GM19238 (cell line): ENCODE measurements around the gene PRCD.
"Not testable (repeated sequence)": the region's sequence is repeated elsewhere in the genome, so short reads cannot be mapped to it uniquely, and the experiment has no call there.

ENCODE experiments used
- DNase-seq: peaks from one replicate; pipeline ENCODE4 v3.0.0; 2011; ENCODE audit warnings: low spot score; ENCODE audit not compliant: insufficient read length

Gene PRCD

DNA sequence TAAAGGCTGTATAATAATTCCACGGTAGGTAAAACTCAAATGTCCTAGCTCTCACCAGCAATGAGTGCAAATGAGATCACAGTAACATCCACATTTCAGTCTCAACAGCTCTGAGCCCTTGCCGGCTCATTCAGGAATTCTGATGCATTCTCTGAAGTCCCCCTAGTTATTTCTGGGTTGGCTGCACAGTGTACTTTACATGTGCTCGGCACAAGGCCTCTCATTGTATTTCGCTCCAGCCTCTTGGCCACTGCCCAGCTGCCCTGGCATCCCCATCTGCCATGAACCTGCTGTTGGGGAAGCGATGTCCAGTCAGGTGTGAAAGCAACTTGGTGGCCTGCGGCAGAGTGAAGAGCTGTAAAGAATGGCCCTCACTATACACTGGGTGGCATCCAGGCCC lies 14.3 kb downstream of the PRCD start:
- no peak for DNase-seq

DNA sequence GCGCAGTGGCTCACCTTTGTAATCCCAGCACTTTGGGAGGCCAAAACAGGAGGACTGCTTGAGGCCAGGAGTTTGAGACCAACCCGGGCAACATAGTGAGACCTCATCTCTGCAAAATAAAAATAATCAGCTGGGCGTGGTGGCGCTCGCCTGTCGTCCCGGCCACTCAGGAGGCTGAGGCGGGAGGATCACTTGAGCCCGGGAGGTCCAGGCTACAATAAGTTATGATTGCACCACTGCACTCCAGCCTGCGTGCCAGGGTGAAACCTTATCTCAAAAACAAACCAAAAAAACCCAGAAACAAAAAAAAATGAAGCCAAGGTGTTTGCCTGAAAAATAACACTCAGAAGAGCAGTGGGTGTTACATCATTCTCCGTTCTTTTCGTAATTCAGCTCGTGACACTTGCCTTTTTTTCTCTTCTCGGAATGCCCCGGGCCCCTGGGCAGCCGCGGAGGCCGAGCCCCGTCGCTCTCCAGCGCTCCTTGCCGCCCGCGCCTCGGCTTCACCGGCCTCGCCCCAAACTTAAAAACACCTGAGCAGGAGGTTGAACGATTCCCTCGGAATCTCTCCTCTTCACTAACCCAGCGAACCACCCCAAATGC lies 17.0 kb downstream of the PRCD start:
- no peak for DNase-seq

DNA sequence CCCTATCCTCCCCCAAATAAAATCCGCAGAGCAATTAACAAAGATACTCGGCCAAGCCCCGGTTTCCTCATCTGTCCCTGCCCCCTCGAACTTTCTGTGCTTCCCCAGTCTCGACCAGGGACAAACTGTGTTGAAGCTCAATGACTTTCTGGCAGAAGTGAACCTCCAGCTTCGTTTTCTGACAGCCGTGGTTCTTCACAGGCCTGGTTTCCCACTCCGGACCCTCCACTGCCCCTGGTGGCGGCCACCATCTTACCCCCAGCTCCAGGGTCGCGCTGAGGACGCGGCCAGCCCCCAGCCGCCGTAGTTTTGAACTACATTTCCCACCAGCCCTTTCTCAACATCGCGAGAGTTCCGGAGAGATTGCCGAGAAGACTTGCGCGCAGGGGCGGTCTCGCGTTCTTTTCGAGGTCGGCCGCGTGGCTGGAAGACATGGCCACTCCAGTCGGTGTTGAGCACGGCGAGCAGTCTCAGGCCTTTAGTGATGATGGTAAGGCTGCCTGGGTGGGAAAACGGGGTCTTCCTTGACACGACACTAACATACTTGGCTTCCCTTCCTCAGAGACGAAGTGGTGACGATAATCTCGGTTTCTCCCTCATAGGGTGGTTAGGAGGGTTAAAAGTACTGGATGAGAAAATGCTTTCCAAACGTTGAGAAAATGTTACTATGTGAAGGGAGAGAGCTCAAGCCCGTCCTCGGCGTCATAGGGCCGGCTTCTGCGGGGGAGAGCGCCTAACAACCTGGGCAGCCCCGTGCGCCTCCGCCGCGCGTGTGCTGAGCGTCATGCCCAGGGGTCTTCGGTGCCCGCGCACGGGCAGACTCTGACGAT lies 17.7 kb downstream of the PRCD start:
- DNase-seq, result peak; percentile 75

DNA sequence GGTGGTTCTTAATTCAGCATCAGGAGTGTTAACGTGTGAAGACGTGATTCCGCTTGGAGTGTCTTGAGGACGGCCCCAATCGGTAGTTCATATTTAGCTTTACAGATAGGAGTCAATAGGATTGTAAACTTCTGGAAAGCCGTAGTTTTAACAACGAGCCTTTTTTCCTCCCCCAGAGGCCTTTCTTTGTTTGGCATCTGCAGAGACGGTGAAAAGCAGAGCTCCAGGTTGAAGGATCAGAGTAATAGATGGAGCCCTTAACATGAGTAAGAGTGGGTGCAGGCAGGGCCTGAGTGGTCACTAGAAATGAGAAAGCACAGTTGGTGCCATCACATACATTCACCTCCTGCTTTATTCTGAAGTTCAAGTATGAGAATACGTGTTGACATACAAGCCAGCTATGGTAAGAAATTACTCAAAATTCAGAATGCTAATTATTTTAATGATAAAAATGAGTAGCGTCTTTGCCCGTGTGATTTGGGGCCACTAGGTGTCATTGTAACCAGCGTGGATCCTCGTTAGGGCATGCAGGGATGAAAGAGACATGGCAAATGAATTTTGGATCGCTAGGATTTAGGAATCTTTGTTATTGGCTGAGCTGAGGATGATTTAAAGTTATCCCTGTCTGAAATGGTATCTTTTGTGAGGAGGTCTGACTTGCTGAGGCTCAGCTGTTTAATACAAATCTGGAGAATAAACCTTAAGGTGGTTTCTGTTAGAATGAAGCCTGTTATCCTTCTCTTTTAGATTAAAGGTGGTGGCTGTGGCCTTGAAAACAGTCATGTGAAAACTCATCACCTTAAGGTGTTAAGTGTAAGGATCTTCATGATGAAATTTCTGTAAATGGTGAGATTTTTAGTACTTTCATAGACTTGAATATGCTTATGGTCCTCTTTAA lies 18.6 kb downstream of the PRCD start:
- DNase-seq, result no peak

DNA sequence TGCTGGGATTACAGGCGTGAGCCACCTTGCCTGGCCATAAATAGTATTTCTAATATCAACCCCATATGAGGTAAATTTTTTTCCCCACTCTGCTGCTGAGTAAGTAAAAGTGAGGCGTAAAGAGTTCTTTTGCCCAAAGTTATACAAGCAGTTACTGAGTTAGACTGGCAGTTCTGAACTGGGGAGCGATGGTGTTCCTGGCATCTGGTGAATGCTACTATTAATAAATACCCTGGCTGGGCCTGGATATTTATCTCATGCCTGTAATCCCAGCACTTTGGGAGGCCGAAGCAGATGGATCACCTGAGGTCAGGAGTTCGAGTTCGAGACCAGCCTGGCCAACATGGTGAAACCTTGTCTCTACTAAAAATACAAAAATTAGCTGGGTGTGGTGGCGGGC lies 19.6 kb downstream of the PRCD start:
- DNase-seq, result not testable (repeated sequence)

DNA sequence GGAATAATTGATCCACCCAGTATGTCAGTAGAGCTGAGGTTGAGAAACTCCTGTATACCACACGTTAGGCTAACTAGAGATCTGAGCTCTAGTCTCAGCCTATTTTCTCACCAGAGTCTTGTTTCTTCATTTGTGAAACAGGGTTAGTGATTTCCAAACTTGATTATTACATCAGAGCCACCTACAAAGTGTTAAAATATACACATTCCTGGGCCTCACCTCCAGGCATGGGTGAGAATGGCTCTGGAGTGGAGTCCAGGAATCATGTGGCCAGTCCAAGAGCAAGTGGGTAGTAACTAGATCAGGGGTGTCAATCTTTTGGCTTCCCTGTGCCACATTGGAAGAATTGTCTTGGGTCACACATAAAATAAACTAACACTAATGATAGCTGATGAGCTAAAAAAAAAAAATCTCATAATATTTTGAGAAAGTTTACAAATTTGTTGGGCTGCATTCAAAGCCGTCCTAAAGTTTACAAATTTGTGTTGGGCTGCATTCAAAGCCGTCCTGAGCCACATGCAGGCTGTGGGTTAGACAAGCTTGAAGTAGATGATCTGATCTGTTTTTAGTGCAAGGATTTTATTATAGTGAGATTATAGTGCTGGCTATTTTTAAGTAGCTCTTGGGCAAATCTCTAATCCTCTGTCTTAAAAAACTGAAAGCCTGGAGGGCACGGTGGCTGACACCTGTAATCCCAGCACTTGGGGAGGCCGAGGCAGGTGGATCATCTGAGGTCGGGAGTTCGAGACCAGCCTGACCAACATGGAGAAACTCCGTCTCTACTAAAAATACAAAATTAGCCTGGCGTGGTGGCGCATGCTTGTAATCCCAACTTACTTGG lies 20.4 kb downstream of the PRCD start:
- DNase-seq, result no peak

DNA sequence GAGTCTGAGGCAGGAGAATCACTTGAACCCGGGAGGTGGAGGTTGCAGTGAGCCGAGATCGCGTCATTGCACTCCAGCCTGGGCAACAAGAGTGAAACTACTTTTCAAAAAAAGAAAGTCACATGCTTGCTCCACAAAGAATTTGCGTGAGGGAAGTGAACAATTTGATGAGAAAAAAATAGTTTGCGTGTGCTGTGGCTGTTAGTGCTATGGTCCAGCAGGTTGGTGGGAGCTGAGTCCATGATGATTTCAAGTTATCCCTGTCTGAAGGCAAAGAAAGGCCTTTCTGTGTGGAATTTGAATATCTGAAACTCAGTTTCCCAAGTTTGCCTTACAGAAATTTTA lies 21.0 kb downstream of the PRCD start:
- no peak for DNase-seq

DNA sequence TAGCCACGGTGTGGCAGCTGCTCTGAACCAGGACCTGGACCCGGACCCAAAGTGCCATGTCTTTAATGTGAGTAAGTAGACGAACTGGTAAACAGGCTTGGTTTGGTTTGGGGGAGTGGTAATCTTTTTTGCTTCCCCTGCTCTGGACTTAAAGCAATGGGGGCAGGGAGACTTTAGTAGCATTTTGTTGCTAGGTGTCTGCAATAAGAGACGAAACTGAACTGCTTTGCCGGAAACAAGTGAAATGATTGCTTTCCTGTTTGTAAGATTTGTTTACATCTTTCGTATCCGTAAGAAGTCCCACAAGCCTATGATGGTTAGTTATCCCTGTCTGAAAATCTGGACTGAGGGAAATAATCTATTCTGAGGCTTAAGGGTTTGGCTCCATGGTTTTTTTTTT lies 21.5 kb downstream of the PRCD start:
- DNase-seq, result no peak

DNA sequence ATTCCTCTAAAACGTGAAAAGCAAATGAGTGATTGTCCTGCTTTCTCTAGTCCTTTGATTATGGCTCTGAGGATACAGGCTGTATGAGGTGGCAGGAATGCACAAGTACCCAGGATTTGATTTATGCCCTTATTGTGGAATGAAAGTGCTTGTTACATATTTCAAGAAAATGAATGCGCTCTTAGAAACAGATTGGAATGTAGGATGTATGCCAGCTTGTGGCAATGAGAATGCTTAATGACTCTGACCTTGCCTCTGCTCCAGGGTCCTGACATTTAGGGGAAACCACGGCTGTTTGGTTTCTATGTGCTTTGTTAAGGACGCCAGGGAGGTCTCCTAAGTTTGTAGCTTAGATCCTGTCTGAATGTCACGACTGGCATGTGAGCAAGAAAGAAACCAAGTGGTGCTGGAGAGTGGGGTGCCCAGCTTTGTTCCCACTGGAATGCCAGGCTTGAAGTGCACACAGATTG lies 22.0 kb downstream of the PRCD start:
- DNase-seq, result no peak

DNA sequence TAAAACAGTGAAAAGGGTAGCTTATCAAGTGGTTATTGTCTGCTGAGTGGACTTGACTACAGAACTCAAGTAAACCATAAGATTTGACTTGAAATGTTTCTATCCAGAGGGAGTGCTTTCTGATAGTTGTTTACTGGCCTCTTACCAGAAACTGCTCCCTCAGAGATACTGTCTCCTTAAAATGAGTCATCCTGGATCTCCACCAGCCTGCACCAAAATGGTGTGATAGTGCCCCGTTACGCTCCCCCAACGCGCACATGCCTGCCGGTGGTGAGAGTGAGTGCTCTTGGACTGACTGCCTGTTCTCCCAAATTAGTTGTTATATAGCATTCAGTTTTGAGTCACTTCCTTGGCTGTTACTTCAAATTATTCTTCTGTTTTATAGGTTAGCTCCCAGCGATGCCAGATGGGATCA lies 22.9 kb downstream of the PRCD start:
- DNase-seq, result no peak

DNA sequence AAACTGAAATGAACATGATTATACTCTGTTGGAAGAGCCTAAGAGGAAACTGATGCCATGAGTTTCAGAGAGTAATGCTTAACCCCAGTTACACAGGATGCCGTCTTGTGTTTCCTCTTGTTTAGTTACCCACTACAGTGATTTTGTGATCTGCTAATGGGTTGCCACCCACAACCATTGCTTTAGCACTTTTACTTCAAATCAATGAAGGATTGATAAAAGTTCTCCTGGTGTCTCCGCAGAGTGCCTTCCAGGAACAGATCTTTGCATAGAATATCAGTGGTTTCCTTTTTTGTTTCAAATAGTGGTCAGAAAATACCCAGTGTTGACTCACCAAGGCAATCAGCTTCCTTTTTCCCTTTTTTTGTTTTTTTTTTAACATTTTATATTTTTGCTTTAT lies 23.5 kb downstream of the PRCD start:
- DNase-seq, result not testable (repeated sequence)

DNA sequence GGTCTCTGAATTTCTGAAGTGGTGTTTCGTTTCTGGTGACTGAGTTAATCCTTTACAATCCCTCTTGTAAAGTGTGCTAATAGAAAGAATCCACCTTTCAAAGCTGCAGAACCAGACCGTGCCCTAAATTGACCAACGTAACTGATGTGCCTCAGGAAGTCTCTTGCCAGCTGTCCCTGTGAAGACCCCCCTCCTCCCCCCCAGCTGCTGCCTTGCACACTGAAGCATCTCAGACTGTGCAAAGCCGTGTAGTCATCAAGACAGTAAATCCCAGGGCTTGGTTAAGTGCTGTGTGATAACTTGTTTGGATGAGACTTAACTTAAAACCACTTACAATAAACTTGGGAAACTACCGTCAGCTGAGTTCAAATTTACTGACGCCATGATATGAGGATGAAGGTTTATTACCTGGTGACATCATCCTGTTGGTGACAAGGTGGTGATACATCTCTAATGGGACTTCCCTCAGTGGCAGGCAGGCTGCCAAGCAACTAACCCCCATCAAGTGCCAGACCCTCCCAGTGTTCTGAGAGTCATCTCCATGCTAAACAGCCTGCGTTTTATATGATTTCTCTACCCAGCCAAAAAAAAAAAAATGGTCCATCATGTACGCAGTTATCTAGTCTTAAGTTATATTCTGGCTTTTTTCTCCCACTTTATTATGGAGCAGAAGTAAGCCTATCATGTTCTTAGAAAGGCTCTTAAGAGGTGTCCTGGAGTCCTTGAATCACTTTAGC lies 25.3 kb downstream of the PRCD start:
- not testable (repeated sequence) for DNase-seq

DNA sequence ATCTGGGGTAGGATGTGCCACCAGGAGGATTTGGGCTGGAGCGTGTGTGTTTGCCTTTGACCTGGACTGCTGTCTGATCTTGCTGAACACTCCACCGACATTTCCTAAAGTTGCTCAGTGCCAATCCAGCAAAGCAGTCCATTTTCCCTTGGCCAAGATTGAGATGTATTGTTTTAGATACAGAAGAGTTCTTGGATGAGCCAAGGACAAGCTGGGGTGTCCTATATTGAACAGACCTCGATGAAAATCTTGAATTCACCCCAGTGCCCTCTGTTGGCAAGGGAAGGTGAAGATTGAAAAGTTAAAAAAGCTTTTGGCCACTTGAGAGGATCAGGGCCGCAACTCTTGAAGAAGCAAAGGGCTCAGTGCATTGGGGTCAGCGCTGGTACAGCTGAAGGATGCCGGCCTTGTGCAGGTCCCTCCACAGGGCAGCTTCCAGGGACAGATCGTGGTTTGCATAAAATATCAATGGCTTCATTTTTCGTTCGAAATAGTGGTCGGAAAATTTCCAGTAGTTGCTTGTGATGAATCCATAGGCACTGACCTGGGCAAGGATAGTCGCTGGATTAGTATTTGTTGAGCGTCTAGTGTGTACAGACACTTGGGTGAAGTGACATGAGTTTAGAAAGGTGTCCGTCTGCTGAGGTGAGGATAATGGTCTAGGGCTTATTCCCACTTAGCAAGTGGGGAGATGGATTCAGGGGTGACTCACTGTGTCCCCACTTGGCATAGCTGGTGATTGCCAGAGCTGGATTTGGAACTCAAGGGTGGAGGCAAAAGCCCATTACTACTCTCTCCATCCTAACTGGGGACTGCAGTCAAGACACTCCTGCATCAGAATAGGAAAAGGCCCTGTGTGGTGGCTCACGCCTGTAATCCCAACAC lies 26.1 kb downstream of the PRCD start:
- no peak for DNase-seq

DNA sequence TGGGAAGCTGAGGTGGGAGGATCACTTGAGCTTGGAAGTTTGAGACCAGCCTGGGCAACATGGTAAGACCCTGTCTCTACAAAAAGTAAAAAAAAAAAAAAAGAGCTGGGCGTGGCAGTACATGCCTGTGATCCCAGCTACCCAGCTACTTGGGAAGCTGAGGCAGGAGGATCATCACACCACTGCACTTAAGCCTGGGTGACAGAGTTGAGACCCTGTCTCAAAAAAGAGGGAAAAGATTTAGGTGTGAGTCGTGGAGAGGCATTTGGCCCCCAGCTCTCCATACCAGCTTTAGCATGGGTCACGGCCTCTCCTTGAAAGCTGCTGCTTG lies 26.7 kb downstream of the PRCD start:
- no peak for DNase-seq

DNA sequence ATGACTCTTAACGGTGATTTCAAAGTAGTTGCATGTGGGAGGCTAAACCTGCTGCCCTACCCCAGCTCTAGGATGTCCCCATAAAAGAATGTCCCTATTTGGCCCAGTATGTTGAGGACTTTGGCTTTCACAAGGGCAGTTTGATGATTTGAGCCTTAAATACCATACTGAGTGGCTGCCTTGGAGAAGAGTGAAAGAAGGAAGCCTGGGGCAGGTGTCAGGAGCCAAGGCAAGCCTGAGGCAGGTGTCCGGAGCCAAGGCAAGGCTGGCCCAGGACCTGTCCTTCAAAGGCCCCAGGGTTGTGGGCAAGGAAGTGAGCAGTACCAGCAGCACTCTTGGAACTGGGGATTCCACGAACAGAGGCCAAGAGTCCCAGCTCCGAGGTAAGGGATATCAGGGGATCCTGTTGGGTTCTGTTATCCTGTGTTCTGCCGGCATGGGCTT lies 27.2 kb downstream of the PRCD start:
- no peak for DNase-seq

DNA sequence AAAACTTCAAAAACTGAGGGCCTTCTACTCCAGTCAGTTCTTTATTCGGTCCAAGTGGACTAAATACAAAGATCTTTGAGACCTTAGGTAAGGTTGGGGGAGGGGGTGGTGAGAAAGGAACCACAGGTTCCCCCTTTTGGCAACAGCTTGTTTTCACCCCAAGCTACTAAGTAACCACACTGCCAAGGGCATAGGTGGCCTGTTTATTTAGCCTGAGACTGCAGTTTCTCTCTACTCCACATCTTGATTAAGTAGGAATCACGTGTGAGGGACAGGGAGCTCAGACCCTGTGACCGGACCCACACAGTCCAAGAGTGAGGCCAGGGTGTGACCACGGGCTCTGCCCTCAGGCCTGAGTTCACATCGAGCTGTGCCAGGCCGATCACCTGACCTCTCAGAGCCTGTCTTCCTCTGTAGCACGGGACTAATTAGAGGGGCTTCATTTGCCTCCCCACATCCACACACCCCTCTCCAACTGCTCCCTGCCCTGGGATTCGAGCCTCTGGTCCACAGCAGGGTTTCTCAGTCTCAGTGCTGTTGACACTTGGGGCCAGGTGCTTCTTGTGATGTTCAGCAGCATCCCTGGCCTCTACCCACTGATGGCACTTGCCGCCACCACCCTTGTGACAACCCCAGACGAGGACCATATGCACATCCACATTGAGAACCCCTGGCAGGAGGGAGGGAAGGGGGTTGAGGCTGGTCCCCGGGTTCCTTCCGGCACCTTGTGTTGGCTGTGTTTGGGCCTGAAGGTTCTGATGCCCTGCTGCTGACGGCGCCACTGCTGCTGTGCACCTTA lies 28.0 kb downstream of the PRCD start:
- no peak for DNase-seq

DNA sequence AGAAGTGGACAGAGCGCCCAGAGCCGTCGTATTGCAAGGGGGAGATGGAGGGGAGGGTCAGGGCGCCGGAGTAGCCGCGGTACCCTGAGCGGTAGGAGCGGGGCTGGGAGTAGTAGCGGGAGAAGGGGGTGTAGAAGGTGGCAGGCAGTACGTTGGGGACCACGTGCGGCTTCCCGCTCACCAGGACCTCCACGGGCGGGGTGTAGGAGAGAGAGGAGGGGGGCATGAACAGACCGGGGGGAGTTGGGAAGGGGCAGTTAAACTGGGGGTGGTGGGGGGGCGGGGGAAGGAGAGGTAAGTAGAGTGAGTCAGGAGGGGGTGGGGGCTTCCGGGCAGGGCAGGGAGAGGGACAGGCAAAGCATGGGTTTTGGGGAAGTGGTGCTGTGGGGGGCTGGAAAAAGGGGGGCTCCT lies 29.0 kb downstream of the PRCD start:
- DNase-seq, result no peak

DNA sequence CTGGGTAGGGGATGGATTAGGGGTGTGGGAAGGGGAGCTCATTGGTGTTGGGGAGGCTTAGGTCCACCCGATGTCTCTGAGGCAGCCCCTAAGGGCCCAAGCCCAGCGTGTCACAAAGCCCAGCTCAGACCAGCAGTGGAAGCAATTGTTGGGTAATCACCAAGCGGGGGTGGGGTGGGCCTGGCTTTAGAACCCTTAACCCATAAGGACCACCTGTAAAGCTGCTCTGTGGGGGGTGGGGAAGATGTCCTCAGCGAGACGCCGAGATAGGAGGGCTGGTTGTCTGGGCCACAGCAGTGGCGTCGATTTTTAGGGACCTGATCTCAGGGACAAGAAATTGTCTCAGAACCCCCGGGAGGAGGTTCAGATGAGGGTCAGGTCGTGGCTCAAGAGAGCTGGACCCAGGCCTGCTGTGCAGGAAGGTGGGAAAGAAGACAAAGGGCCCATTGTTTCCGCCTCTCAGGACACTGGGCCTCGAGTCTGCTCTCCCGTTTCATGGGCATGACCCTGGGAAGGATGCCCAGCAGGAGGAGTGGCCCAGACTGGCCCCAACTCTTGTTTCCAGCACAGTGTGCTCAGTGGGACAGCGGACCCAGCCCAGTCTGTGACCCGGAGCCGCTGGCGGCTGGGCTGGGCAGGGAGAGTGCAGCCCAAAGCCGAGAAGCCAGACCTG lies 29.9 kb downstream of the PRCD start:
- no peak for DNase-seq
